HCT116 (cell line): ENCODE results near the gene KATNAL1. TPM values are rescaled to one million over a fixed set of nuclear protein-coding genes. Genes with fewer than 3 reads are reported as not detected.
"Not testable (repeated sequence)": the region's sequence is repeated elsewhere in the genome, so short reads cannot be mapped to it uniquely, and the experiment has no call there.

Experiments
- ATAC-seq: fragments of 200-7000 bp; cut with Tn5 transposase; 2 replicates; pipeline ENCODE4 v1.9.1; 2020; ENCODE audit warnings: mild to moderate bottlenecking, moderate library complexity
- BruUV-seq: library from RNA; stranded (reverse); fragments of 400-500 nt; replicated peaks from 2 replicates; lab custom pipeline; 2021; lab: Mats Ljungman, UMichigan
- CTCF ChIA-PET: fragments of 300-600 bp; sonication (Branson Sonifier 250); formaldehyde crosslinking; loops from one replicate; lab custom pipeline; 2021; ENCODE audit warnings: antibody characterized with exemption; lab: Charles Lee
- POLR2A ChIA-PET: fragments of 300-600, 350-600 bp; sonication (Branson Sonifier 250); formaldehyde crosslinking; loops from one replicate; lab custom pipeline; 2021; ENCODE audit warnings: antibody characterized with exemption; lab: Charles Lee
- RAD21 ChIA-PET, 2 experiments: fragments of 300-600 bp; sonication (Branson Sonifier 250); formaldehyde crosslinking; loops; one replicate each; lab custom pipeline; 2023; ENCODE audit warnings: low total read pairs in 2 of 2; ENCODE audit not compliant: uncharacterized antibody in 2 of 2, unreplicated experiment in 2 of 2, low non-redundant PET in 1 of 2; lab: Charles Lee
- DNase-seq: peaks from one replicate; pipeline ENCODE4 v3.0.0-alpha.2; 2010; ENCODE audit warnings: low read depth, low spot score
- H2AFZ ChIP-seq: fragments of 200-600 bp; shearing (Covaris generic), sonication (generic); 2 replicates; pipeline ENCODE4 v1.6.1; 2017; ENCODE audit warnings: low read depth, mixed run types, mixed read lengths, antibody characterized with exemption, low read length; ENCODE audit not compliant: poor library complexity, severe bottlenecking
- H3K27ac ChIP-seq: 2 replicates; pipeline ENCODE4 v1.5.1; 2012; ENCODE audit warnings: low read depth, low read length
- H3K27me3 ChIP-seq: fragments of 200-600 bp; sonication (generic); 2 replicates; pipeline ENCODE4 v1.6.1; 2016; ENCODE audit warnings: mixed run types, low read length, mixed read lengths; ENCODE audit not compliant: insufficient read depth
- H3K36me3 ChIP-seq, 2 experiments: fragments of 200-500 bp in 1 of 2; fragments of 200-600 bp in 1 of 2; sonication (Bioruptor generic) in 1 of 2; sonication (generic) in 1 of 2; 2 replicates each; pipeline versions ENCODE4 v1.5.1 to v1.6.1; 2014 to 2016; ENCODE audit warnings: low read length in 2 of 2, inconsistent platforms in 1 of 2, mixed read lengths in 1 of 2, mixed run types in 1 of 2; ENCODE audit not compliant: insufficient read depth in 2 of 2, control insufficient read depth in 1 of 2
- H3K4me1 ChIP-seq, 2 experiments: fragments of 200-600 bp in 1 of 2; sonication (generic) in 1 of 2; 2 replicates each; pipeline versions ENCODE4 v1.5.1 to v1.6.1; 2012 to 2017; ENCODE audit warnings: low read length in 2 of 2, inconsistent platforms in 1 of 2, mild to moderate bottlenecking in 1 of 2, mixed read lengths in 1 of 2, mixed run types in 1 of 2, moderate library complexity in 1 of 2; ENCODE audit not compliant: insufficient read depth in 2 of 2, control insufficient read depth in 1 of 2
- H3K4me2 ChIP-seq: fragments of 200-600 bp; sonication (generic); 2 replicates; pipeline ENCODE4 v1.6.1; 2017; ENCODE audit warnings: mixed run types, low read length, mixed read lengths
- H3K4me3 ChIP-seq, 2 experiments: fragments of 200-600 bp in 1 of 2; sonication (generic) in 1 of 2; replicated peaks in 1 of 2; 2 replicates each; pipeline ENCODE4 v1.5.1; 2011 to 2016; ENCODE audit warnings: low read length in 2 of 2, control low read depth in 1 of 2, low read depth in 1 of 2, mild to moderate bottlenecking in 1 of 2, mixed read lengths in 1 of 2, mixed run types in 1 of 2
- H3K79me2 ChIP-seq: fragments of 200-600 bp; sonication (generic); 2 replicates; pipeline ENCODE4 v1.6.1; 2017; ENCODE audit warnings: mild to moderate bottlenecking, mixed run types, low read length, moderate library complexity, mixed read lengths; ENCODE audit not compliant: insufficient read depth
- H3K9ac ChIP-seq: fragments of 200-600 bp; sonication (generic); 2 replicates; pipeline ENCODE4 v1.6.1; 2016; ENCODE audit warnings: low read length, mixed read lengths
- H3K9me2 ChIP-seq: fragments of 200-600 bp; sonication (generic), shearing (Covaris generic); 2 replicates; pipeline ENCODE4 v1.6.1; 2017; ENCODE audit warnings: mixed run types, mild to moderate bottlenecking, moderate library complexity; ENCODE audit not compliant: insufficient read depth
- H3K9me3 ChIP-seq, 2 experiments: fragments of 200-500 bp in 1 of 2; fragments of 200-600 bp in 1 of 2; sonication (Bioruptor generic) in 1 of 2; sonication (generic) in 1 of 2; 2 replicates each; pipeline ENCODE4 v1.6.1; 2014 to 2017; ENCODE audit warnings: low read length in 2 of 2, mixed read lengths in 2 of 2, inconsistent platforms in 1 of 2, low read depth in 1 of 2, mild to moderate bottlenecking in 1 of 2, mixed run types in 1 of 2, moderate library complexity in 1 of 2; ENCODE audit not compliant: control insufficient read depth in 1 of 2, insufficient read depth in 1 of 2
- H4K20me1 ChIP-seq: fragments of 200-600 bp; sonication (generic), shearing (Covaris generic); 2 replicates; pipeline ENCODE4 v1.6.1; 2017; ENCODE audit warnings: mixed run types, mild to moderate bottlenecking, moderate library complexity; ENCODE audit not compliant: insufficient read depth
- ATF3 ChIP-seq: IDR thresholded peaks from 2 replicates; pipeline ENCODE4 v1.6.1; 2012
- CBX3 ChIP-seq: IDR thresholded peaks from 2 replicates; pipeline ENCODE4 v1.6.1; 2012; ENCODE audit warnings: low read depth
- CEBPB ChIP-seq: IDR thresholded peaks from 2 replicates; pipeline ENCODE4 v1.6.1; 2012; ENCODE audit warnings: low read depth
- ELF1 ChIP-seq: IDR thresholded peaks from 2 replicates; pipeline ENCODE4 v1.6.1; 2012; ENCODE audit warnings: low read depth, borderline replicate concordance
- EZH2 ChIP-seq: fragments of 200-600 bp; sonication (generic); IDR thresholded peaks from 2 replicates; pipeline ENCODE4 v1.6.1; 2017; ENCODE audit warnings: antibody characterized with exemption, mixed run types
- JUND ChIP-seq: IDR thresholded peaks from 2 replicates; pipeline ENCODE4 v1.6.1; 2012
- POLR2A ChIP-seq: IDR thresholded peaks from 2 replicates; pipeline ENCODE4 v1.7.0; 2011; ENCODE audit warnings: borderline replicate concordance; ENCODE audit not compliant: insufficient read depth, insufficient read length; ENCODE audit errors: extremely low read depth
- POLR2AphosphoS5 ChIP-seq: IDR thresholded peaks from 2 replicates; pipeline ENCODE4 v1.6.1; 2011; ENCODE audit warnings: mild to moderate bottlenecking, low read depth, low read length, moderate library complexity
- RAD21 ChIP-seq: IDR thresholded peaks from 2 replicates; pipeline ENCODE4 v1.6.1; 2012; ENCODE audit warnings: low read depth, mild to moderate bottlenecking
- SP1 ChIP-seq: IDR thresholded peaks from 2 replicates; pipeline ENCODE4 v1.6.1; 2012; ENCODE audit warnings: low read depth
- TCF7L2 ChIP-seq: IDR thresholded peaks from 2 replicates; pipeline ENCODE4 v1.7.0; 2011; ENCODE audit warnings: borderline replicate concordance, inconsistent platforms; ENCODE audit not compliant: insufficient read depth, insufficient read length; ENCODE audit errors: extremely low read depth
- YY1 ChIP-seq: IDR thresholded peaks from 2 replicates; pipeline ENCODE4 v1.6.1; 2011; ENCODE audit warnings: low read length, low read depth, moderate library complexity, mild to moderate bottlenecking; ENCODE audit not compliant: insufficient replicate concordance; ENCODE audit errors: extremely low read depth
- ZBTB33 ChIP-seq: IDR thresholded peaks from 2 replicates; pipeline ENCODE4 v1.6.1; 2011; ENCODE audit warnings: mild to moderate bottlenecking, low read length, moderate library complexity; ENCODE audit not compliant: insufficient replicate concordance; ENCODE audit errors: extremely low read depth
- ZNF274 ChIP-seq: fragments of 200-500 bp; sonication (Bioruptor generic); IDR thresholded peaks from 2 replicates; pipeline ENCODE4 v1.6.1; 2014; ENCODE audit warnings: mild to moderate bottlenecking, low read depth, low read length, inconsistent platforms
- intact Hi-C: fragments of 100-400 bp; cut with micrococcal nuclease; formaldehyde crosslinking; loops from 2 replicates; pipeline ENCODE4 v1.10.0; 2022
- total RNA-seq: library from RNA; stranded (reverse); gene quantifications from one replicate; pipeline ENCODE4 v1.2.1, GENCODE V29; 2021; ENCODE audit not compliant: unreplicated experiment

Gene KATNAL1
- total RNA-seq, 1 experiment from 2014 or later: 17.3 TPM

- H3K9me2 ChIP-seq: no peaks in the 10 kb centered on the region
- H3K4me3 ChIP-seq: no peak overlapping the region
- H3K4me1 ChIP-seq: no peaks in the 10 kb centered on the region
- no peaks in the 10 kb centered on the region for H3K9me3 ChIP-seq
- no peak overlapping the region for H3K27ac ChIP-seq
- H3K36me3 ChIP-seq: no peaks in the 10 kb centered on the region
- RAD21 ChIA-PET: no interaction called here
- CTCF ChIA-PET: no interaction called here
- no peak overlapping the region for H3K4me2 ChIP-seq
- no peak overlapping the region for H2AFZ ChIP-seq
- POLR2A ChIA-PET: no interaction called here
- no peak overlapping the region for H3K9ac ChIP-seq
- H3K79me2 ChIP-seq: no peaks in the 10 kb centered on the region
- H4K20me1 ChIP-seq: no peaks in the 10 kb centered on the region
- intact Hi-C loops: no loop called here
- TF ChIP-seq RAD21 (no peak), POLR2AphosphoS5 (no peak), ATF3 (no peak), CEBPB (no peak), EZH2 (no peak), ZBTB33 (no peak), SP1 (no peak), TCF7L2 (no peak), CBX3 (no peak), POLR2A (no peak), ZNF274 (no peak), YY1 (no peak), JUND (no peak), ELF1 (no peak)
- no peak for DNase-seq
- BruUV-seq: no TSS peak
- H3K27me3 ChIP-seq: no peaks in the 10 kb centered on the region
- ATAC-seq: no peak
These were observed 132.2 kb downstream of the KATNAL1 start for GRCh38 chr13:30175166-30175565.

- H3K4me3 ChIP-seq, H3K4me2 ChIP-seq, H3K4me1 ChIP-seq, H2AFZ ChIP-seq, POLR2A ChIA-PET, BruUV-seq, H3K9me2 ChIP-seq, H3K27me3 ChIP-seq, ATAC-seq, DNase-seq, H3K27ac ChIP-seq, H4K20me1 ChIP-seq, H3K9me3 ChIP-seq, RAD21 ChIA-PET, CTCF ChIA-PET, H3K36me3 ChIP-seq, intact Hi-C loops, H3K79me2 ChIP-seq, H3K9ac ChIP-seq: not testable (repeated sequence)
These were observed 133.1 kb downstream of the KATNAL1 start for GRCh38 chr13:30174250-30174649.
